Measurements from ENCODE around the gene KRTAP10-7. TPM values are rescaled to one million over a fixed set of nuclear protein-coding genes. Genes with fewer than 3 reads are reported as not detected.

Gene KRTAP10-7
- total and polyA plus RNA-seq, 9 of the 15 experiments (the other 6 are each of a cell fraction or from before 2014, with no cell fraction given) = not detected

GRCh38 chr21:44593598-44594405, 6.6 kb upstream of the KRTAP10-7 start (continued):
- TF ChIP-seq GABPA (tag; conservative IDR thresholded peaks at IDR 0.05; ENCODE audit: low read depth) (0 out of 2 replicates have a peak, but pooled peaks have one; percentile 6), MAFG (tag; conservative IDR thresholded peaks at IDR 0.05) (no peak; the same call in 1 of the 2 replicates), ZNF592 (IDR thresholded peaks at IDR 0.05) (peak; percentile 91), NRF1 (conservative IDR thresholded peaks at IDR 0.05 in 1 of 2, IDR thresholded peaks at IDR 0.05 in 1 of 2) (peak; percentile 38 to 47; a peak in 3 of 4 replicates), PRDM10 (IDR thresholded peaks at IDR 0.05; ENCODE audit: partially characterized antibody) (peak; percentile 89), NONO (IDR thresholded peaks at IDR 0.05; ENCODE audit: low read depth in 2 of 2, low read length in 1 of 2) (0 out of 4 replicates have a peak, but pooled peaks of 1 of the 2 experiments have one; percentile 26), EHMT2 (IDR thresholded peaks at IDR 0.05) (peak; percentile 83), PTBP1 (IDR thresholded peaks at IDR 0.05; ENCODE audit: low read depth, low read length) (0 out of 2 replicates have a peak, but pooled peaks have one; percentile 44), TCF3 (CRISPR knock-in tag; IDR thresholded peaks at IDR 0.05) (peak; percentile 97), ARID2 (IDR thresholded peaks at IDR 0.05) (no peak), ZNF384 (IDR thresholded peaks at IDR 0.05; ENCODE audit: low read depth, low read length) (no peak), ZNF766 (CRISPR knock-in tag; conservative IDR thresholded peaks at IDR 0.05) (peak; percentile 92), CTCF (IDR thresholded peaks at IDR 0.05 in 2 of 3, conservative IDR thresholded peaks at IDR 0.05 in 1 of 3; ENCODE audit: insufficient read depth in 2 of 3, low read depth in 1 of 3, low read length in 3 of 3) (no peak), ZNF431 (CRISPR knock-in tag; IDR thresholded peaks at IDR 0.05) (no peak)
